IMR-90 (cell line): Measurements from ENCODE around the gene RBBP8. TPM values are rescaled to one million over a fixed set of nuclear protein-coding genes. Genes with fewer than 3 reads are reported as not detected.

Experiments used
- ATAC-seq: fragments of 200-7000 bp; cut with Tn5 transposase; 2 replicates; pipeline ENCODE4 v1.9.1; 2020; ENCODE audit warnings: low read depth, mild to moderate bottlenecking, moderate library complexity
- BruUV-seq: library from RNA; stranded (reverse); fragments of 400-500 nt; replicated peaks from 2 replicates; lab custom pipeline; 2021; lab: Mats Ljungman, UMichigan
- CTCF ChIA-PET: fragments of 300-600 bp; formaldehyde crosslinking; extraction: SDS; loops from one replicate; lab custom pipeline; 2021; ENCODE audit warnings: antibody characterized with exemption; lab: Yijun Ruan, JAX
- POLR2A ChIA-PET: fragments of 300-600 bp; sonication (Branson Sonifier 250); formaldehyde crosslinking; loops from one replicate; lab custom pipeline; 2022; ENCODE audit warnings: antibody characterized with exemption; ENCODE audit not compliant: unreplicated experiment; lab: Charles Lee
- DNase-seq: peaks from one replicate; pipeline ENCODE4 v3.0.0; 2013
- H2AFZ ChIP-seq: replicated peaks from 2 replicates; pipeline ENCODE3; 2013; ENCODE audit warnings: low read length, mild to moderate bottlenecking; ENCODE audit not compliant: poor library complexity
- H2AK5ac ChIP-seq: 2 replicates; pipeline ENCODE4 v1.6.1; 2013; ENCODE audit warnings: low read depth, low read length, inconsistent platforms
- H2AK9ac ChIP-seq: replicated peaks from 2 replicates; pipeline ENCODE3; 2013; ENCODE audit warnings: mild to moderate bottlenecking, low read depth, low read length, moderate library complexity; ENCODE audit not compliant: poor library complexity
- H2BK120ac ChIP-seq: 2 replicates; pipeline ENCODE4 v1.6.1; 2013; ENCODE audit warnings: low read depth, low read length, inconsistent platforms
- H2BK15ac ChIP-seq: 3 replicates; pipeline ENCODE4 v1.6.1; 2013; ENCODE audit warnings: low read depth, low read length, inconsistent platforms
- H2BK20ac ChIP-seq: 2 replicates; pipeline ENCODE4 v1.6.1; 2013; ENCODE audit warnings: low read depth, mild to moderate bottlenecking, inconsistent platforms, low read length, moderate library complexity
- H2BK5ac ChIP-seq: 2 replicates; pipeline ENCODE4 v1.6.1; 2013; ENCODE audit warnings: mild to moderate bottlenecking, low read depth, low read length, inconsistent platforms; ENCODE audit not compliant: poor library complexity, severe bottlenecking
- H3K14ac ChIP-seq: replicated peaks from 2 replicates; pipeline ENCODE4 v1.6.1; 2013; ENCODE audit warnings: low read depth, low read length, inconsistent platforms
- H3K18ac ChIP-seq: 2 replicates; pipeline ENCODE4 v1.6.1; 2013; ENCODE audit warnings: low read depth, low read length, control low read depth
- H3K23ac ChIP-seq: 2 replicates; pipeline ENCODE4 v1.6.1; 2013; ENCODE audit warnings: low read depth, low read length, inconsistent platforms
- H3K27ac ChIP-seq: 2 replicates; pipeline ENCODE4 v1.5.1; 2013; ENCODE audit warnings: mild to moderate bottlenecking, control low read depth, low read length; ENCODE audit not compliant: insufficient read depth
- H3K27me3 ChIP-seq: 2 replicates; pipeline ENCODE4 v1.6.1; 2013; ENCODE audit warnings: low read length; ENCODE audit not compliant: control insufficient read depth, insufficient read depth
- H3K36me3 ChIP-seq: 2 replicates; pipeline ENCODE4 v1.6.1; 2013; ENCODE audit warnings: low read length, mixed read lengths; ENCODE audit not compliant: control insufficient read depth, insufficient read depth
- H3K4ac ChIP-seq: 2 replicates; pipeline ENCODE4 v1.6.1; 2013; ENCODE audit warnings: low read depth, low read length, inconsistent platforms
- H3K4me1 ChIP-seq: 2 replicates; pipeline ENCODE4 v1.6.1; 2013; ENCODE audit warnings: low read length, mixed read lengths; ENCODE audit not compliant: control insufficient read depth, insufficient read depth
- H3K4me2 ChIP-seq: 2 replicates; pipeline ENCODE4 v1.6.1; 2013; ENCODE audit warnings: low read depth, mild to moderate bottlenecking, control low read depth, low read length, moderate library complexity
- H3K4me3 ChIP-seq: 2 replicates; pipeline ENCODE4 v1.5.1; 2013; ENCODE audit warnings: low read depth, mild to moderate bottlenecking, control low read depth, low read length, moderate library complexity; ENCODE audit not compliant: insufficient read depth
- H3K56ac ChIP-seq: 2 replicates; pipeline ENCODE4 v1.6.1; 2013; ENCODE audit warnings: low read length, inconsistent platforms; ENCODE audit not compliant: insufficient read depth; ENCODE audit errors: extremely low read depth
- H3K79me1 ChIP-seq, 2 experiments: 2 replicates each; pipeline ENCODE4 v1.6.1; 2013; ENCODE audit warnings: low read length in 2 of 2, inconsistent platforms in 1 of 2, low read depth in 1 of 2
- H3K9ac ChIP-seq: 2 replicates; pipeline ENCODE4 v1.6.1; 2013; ENCODE audit warnings: low read depth, low read length, control low read depth
- H3K9me1 ChIP-seq: 2 replicates; pipeline ENCODE4 v1.6.1; 2013; ENCODE audit warnings: low read length, inconsistent platforms; ENCODE audit not compliant: insufficient read depth
- H3K9me3 ChIP-seq: 2 replicates; pipeline ENCODE4 v1.6.1; 2013; ENCODE audit warnings: low read length; ENCODE audit not compliant: control insufficient read depth, insufficient read depth
- H4K20me1 ChIP-seq: 2 replicates; pipeline ENCODE4 v1.6.1; 2013; ENCODE audit warnings: low read length, inconsistent platforms; ENCODE audit not compliant: insufficient read depth
- H4K5ac ChIP-seq: 2 replicates; pipeline ENCODE4 v1.6.1; 2013; ENCODE audit warnings: mild to moderate bottlenecking, low read depth, low read length, control low read depth
- H4K8ac ChIP-seq, 2 experiments: 2 replicates each; pipeline ENCODE4 v1.6.1; 2013; ENCODE audit warnings: low read depth in 2 of 2, low read length in 2 of 2, control low read depth in 1 of 2, inconsistent platforms in 1 of 2
- H4K91ac ChIP-seq: 2 replicates; pipeline ENCODE4 v1.6.1; 2013; ENCODE audit warnings: low read depth, low read length, inconsistent platforms; ENCODE audit not compliant: insufficient read depth
- BHLHE40 ChIP-seq: fragments of 150-350 bp; IDR thresholded peaks from 2 replicates; pipeline ENCODE4 v1.6.1; 2016; ENCODE audit warnings: mild to moderate bottlenecking, low read depth, low read length
- CEBPB ChIP-seq: IDR thresholded peaks from 2 replicates; pipeline ENCODE4 v1.6.1; 2012; ENCODE audit warnings: low read depth, low read length, improper control_type of control experiment
- CHD1 ChIP-seq: IDR thresholded peaks from 2 replicates; pipeline ENCODE4 v1.6.1; 2012; ENCODE audit warnings: low read depth, low read length, improper control_type of control experiment
- CTCF ChIP-seq: conservative IDR thresholded peaks from 2 replicates; pipeline ENCODE4 v1.5.1; 2012; ENCODE audit warnings: mild to moderate bottlenecking, low read depth, low read length, improper control_type of control experiment
- ELK1 ChIP-seq: fragments of 150-350 bp; IDR thresholded peaks from 2 replicates; pipeline ENCODE4 v1.6.1; 2016; ENCODE audit warnings: low read depth, mild to moderate bottlenecking, low read length, moderate library complexity, borderline replicate concordance
- FOS ChIP-seq: fragments of 150-350 bp; IDR thresholded peaks from 2 replicates; pipeline ENCODE4 v1.6.1; 2016; ENCODE audit warnings: low read depth, low read length
- MAFK ChIP-seq: IDR thresholded peaks from 2 replicates; pipeline ENCODE4 v1.6.1; 2012; ENCODE audit warnings: low read depth, low read length, improper control_type of control experiment
- MAZ ChIP-seq: IDR thresholded peaks from 2 replicates; pipeline ENCODE4 v1.6.1; 2012; ENCODE audit warnings: low read depth, mild to moderate bottlenecking, low read length, improper control_type of control experiment, moderate library complexity, borderline replicate concordance
- MXI1 ChIP-seq: IDR thresholded peaks from 2 replicates; pipeline ENCODE4 v1.6.1; 2012; ENCODE audit warnings: low read depth, mild to moderate bottlenecking, low read length, moderate library complexity, borderline replicate concordance
- POLR2A ChIP-seq: IDR thresholded peaks from 2 replicates; pipeline ENCODE4 v1.6.1; 2012; ENCODE audit warnings: mild to moderate bottlenecking, low read depth, low read length
- RAD21 ChIP-seq: IDR thresholded peaks from 2 replicates; pipeline ENCODE4 v1.6.1; 2012; ENCODE audit warnings: low read length, improper control_type of control experiment
- RCOR1 ChIP-seq: IDR thresholded peaks from 2 replicates; pipeline ENCODE4 v1.6.1; 2012; ENCODE audit warnings: mild to moderate bottlenecking, low read length, improper control_type of control experiment; ENCODE audit not compliant: insufficient replicate concordance
- RFX5 ChIP-seq: IDR thresholded peaks from 2 replicates; pipeline ENCODE4 v1.8.0; 2012; ENCODE audit warnings: low read depth, mild to moderate bottlenecking, low read length, moderate library complexity
- SMC3 ChIP-seq: fragments of 150-350 bp; IDR thresholded peaks from 2 replicates; pipeline ENCODE4 v1.6.1; 2016; ENCODE audit warnings: low read depth, mild to moderate bottlenecking, antibody characterized with exemption, low read length, moderate library complexity
- WGBS, 2 experiments: methylation state at CpG; one replicate each; pipeline versions ENCODE4 v1.1.5 to v1.1.7; 2013; ENCODE audit warnings: missing lambda C conversion rate in 2 of 2; ENCODE audit not compliant: insufficient read length in 1 of 2; ENCODE audit errors: extremely low coverage in 2 of 2; 5-methylcytosine and 5-hydroxymethylcytosine counted together
- dilution Hi-C: fragments of 300-500 bp; cut with HindIII; formaldehyde crosslinking; loops from one replicate; pipeline ENCODE4 v1.14.3; 2018; ENCODE audit warnings: low sequenced_read_pairs; ENCODE audit not compliant: unreplicated experiment
- in situ Hi-C: fragments of 300-500 bp; cut with MboI; formaldehyde crosslinking; loops from 3 replicates; pipeline ENCODE4 v1.14.3; 2019; ENCODE audit warnings: low sequenced_read_pairs, inconsistent platforms, mixed read lengths
- intact Hi-C: fragments of 100-400 bp; cut with micrococcal nuclease; formaldehyde crosslinking; loops from 2 replicates; pipeline ENCODE4 v1.10.0; 2022
- polyA plus RNA-seq, 3 experiments: library from polyadenylated mRNA; depleted of rRNA; stranded (reverse); fragments of >200 nt; gene quantifications; 2 replicates each; pipeline ENCODE4 v1.2.3, GENCODE V29; 2012; ENCODE audit warnings: low replicate concordance in 1 of 3
- total RNA-seq: library from RNA; depleted of rRNA; stranded (reverse); fragments of >200 nt; gene quantifications from 2 replicates; pipeline ENCODE4 v1.2.3, GENCODE V29; 2012
- TF ChIP-seq, protein P1 (sequence below): fragments of 150-350 bp; IDR thresholded peaks from 2 replicates; pipeline ENCODE4 v1.6.1; 2017; ENCODE audit warnings: mild to moderate bottlenecking, antibody characterized with exemption, low read length, low read depth

RBBP8 gene
- total and polyA plus RNA-seq, 2 of the 4 experiments (the other 2 are of a cell fraction): 12.0 to 21.1 TPM

DNA sequence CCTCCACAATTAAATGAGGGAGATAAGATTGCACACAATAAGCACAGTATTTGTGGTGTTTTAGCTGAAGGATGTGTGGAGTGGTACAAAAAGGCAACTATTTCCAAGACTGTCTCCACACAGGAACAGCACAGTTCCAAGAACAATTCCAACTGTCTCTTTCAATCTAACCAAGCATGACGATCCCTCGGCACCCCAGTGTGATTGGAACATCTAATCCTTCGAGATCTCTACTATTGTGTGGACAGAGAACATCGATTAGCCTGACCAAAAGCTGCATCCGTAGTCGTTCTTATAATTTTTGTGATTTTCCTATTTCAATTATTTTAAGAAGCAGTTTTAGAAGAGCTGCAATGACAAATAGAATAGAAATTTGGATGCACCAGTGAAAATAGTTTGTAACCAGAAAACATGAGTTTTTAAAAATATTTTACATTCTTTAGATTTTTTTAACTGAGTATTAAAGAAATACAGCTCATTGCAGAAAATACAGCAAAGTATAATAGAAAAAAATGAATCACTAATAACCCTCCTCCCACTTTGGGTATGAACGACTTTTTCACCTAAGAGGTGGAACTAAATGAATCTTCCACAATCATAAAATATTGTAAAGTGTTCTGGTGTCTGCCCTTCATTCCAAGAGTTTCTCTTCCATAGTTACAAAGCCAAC lies 125.8 kb downstream of the RBBP8 start:
- WGBS, 2 experiments: 90% methylated on average over 2 of the region's 7 CpGs; no CpG with 5 or more reads in 1 of the 2 experiments
- peak overlapping the region; percentile 72 for H2BK5ac ChIP-seq
- peak overlapping the region; percentile 37; the same call in 1 of the 2 replicates for H3K4me2 ChIP-seq
- DNase-seq (peak; percentile 9), ATAC-seq (peak; percentile 40)
- H3K56ac ChIP-seq: no peak overlapping the region
- ChIA-PET POLR2A (no interaction called here), CTCF (interaction anchor here (0.6 kb wide), 1 partner anchor 220 kb away, joined by 3 read pairs; no protein-coding TSS in a partner anchor)
- no peak overlapping the region for H3K27ac ChIP-seq
- H3K9me1 ChIP-seq: no peaks in the 10 kb centered on the region; the same call in 1 of the 2 replicates
- in situ Hi-C loops (no loop called here), dilution Hi-C loops (no loop called here), intact Hi-C loops (no loop called here)
- peak overlapping the region; percentile 82 for H3K4ac ChIP-seq
- H3K27me3 ChIP-seq: no peaks in the 10 kb centered on the region
- H2BK120ac ChIP-seq: peak overlapping the region; percentile 78
- H3K79me1 ChIP-seq: no peaks in the 10 kb centered on the region
- peaks cover 15% of the 10 kb centered on the region for H3K4me1 ChIP-seq
- H3K9ac ChIP-seq: no peak overlapping the region
- peak overlapping the region; percentile 77 for H2BK20ac ChIP-seq
- no peaks in the 10 kb centered on the region for H4K20me1 ChIP-seq
- H2AK5ac ChIP-seq: peak overlapping the region; percentile 57
- H3K23ac ChIP-seq: peak overlapping the region; percentile 92; the same call in 1 of the 2 replicates
- H4K91ac ChIP-seq: peak overlapping the region; percentile 67
- no TSS peak for BruUV-seq
- H2BK15ac ChIP-seq: peak overlapping the region; percentile 12; the same call in 2 of the 3 replicates
- peak overlapping the region; percentile 74; the same call in 1 of the 2 replicates for H3K18ac ChIP-seq
- H3K4me3 ChIP-seq: no peak overlapping the region
- H3K36me3 ChIP-seq: no peaks in the 10 kb centered on the region
- H3K9me3 ChIP-seq: peaks cover 3% of the 10 kb centered on the region
- H4K5ac ChIP-seq: peak overlapping the region; percentile 89; the same call in 1 of the 2 replicates
- H4K8ac ChIP-seq: peak overlapping the region in 1 of 2 experiments; percentile 87; a peak in 2 of 4 replicates
- H2AFZ ChIP-seq: peak overlapping the region; percentile 50
- H2AK9ac ChIP-seq: no peak overlapping the region
- peak overlapping the region; percentile 64 for H3K14ac ChIP-seq
- TF ChIP-seq, protein P1, sequence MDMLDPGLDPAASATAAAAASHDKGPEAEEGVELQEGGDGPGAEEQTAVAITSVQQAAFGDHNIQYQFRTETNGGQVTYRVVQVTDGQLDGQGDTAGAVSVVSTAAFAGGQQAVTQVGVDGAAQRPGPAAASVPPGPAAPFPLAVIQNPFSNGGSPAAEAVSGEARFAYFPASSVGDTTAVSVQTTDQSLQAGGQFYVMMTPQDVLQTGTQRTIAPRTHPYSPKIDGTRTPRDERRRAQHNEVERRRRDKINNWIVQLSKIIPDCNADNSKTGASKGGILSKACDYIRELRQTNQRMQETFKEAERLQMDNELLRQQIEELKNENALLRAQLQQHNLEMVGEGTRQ: no peak
- TF ChIP-seq MAFK: no peak
- no peak for TF ChIP-seq BHLHE40
- TF ChIP-seq RCOR1: no peak
- no peak for TF ChIP-seq RAD21
- no peak for TF ChIP-seq CHD1
- TF ChIP-seq CEBPB: no peak
- no peak for TF ChIP-seq POLR2A
- TF ChIP-seq CTCF: no peak
- TF ChIP-seq SMC3: no peak
- no peak for TF ChIP-seq RFX5
- TF ChIP-seq FOS: no peak
- no peak for TF ChIP-seq MAZ
- TF ChIP-seq ELK1: no peak
- TF ChIP-seq MXI1: no peak
